ENCODE data around the gene MICAL3. TPM values are rescaled to one million over a fixed set of nuclear protein-coding genes. Genes with fewer than 3 reads are reported as not detected.

MICAL3 gene
- total RNA-seq, 1 experiment from 2014 or later: 47.1 TPM

DNA sequence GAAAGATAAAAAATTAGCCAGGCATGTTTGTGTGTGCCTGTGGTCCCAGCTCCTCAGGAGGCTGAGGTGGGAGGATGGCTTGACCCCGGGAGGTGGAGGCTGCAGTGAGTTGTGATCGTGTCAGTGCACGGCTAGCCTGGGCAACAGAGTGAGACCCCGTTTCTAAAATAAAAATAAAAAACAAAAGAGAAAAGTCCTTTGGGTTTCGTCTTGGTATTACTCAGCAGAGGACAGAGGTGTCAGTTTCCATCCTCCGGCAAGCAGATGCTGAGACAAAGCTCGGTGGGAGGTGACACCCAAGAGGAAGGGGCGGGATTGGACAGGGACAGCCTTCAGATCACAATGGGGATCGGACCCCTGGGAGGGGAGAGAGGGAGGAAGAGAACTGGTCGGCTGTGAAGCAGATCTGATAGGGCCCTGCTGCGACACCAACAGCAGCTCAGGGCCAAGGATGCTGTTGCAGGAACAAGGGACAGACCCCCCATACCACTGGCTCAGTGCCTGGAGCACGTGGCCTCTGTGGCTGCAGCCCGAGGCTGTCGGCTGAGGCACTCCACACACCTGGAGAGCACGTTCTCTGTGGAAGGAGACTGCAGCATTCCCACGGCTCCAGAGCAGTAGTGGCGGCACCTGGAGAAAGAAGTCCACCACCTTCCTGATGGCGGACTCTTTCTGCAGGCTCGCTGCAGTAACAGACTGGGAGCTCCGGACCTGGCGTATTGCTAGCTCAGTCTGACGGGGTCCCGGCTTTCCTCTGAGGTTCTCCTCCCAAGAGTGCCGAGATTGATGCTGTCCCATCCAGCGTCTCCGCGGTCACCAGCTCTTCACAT, 244.9 kb downstream of the MICAL3 start:
- CTCF ChIA-PET: interaction anchor here (0.5 to 0.9 kb wide), 2 partner anchors 36 to 473 kb away, joined by 3 read pairs; no protein-coding TSS in a partner anchor

More for the DNA sequence above, 244.9 kb downstream of the MICAL3 start:
- TF ChIP-seq SIN3A (IDR thresholded peaks at IDR 0.05; ENCODE audit: borderline replicate concordance, insufficient read depth, low read depth, low read length) (no peak), TCF7L2 (IDR thresholded peaks at IDR 0.05; ENCODE audit: low read depth, low read length) (no peak), POLR2AphosphoS5 (IDR thresholded peaks at IDR 0.05; ENCODE audit: low read depth, low read length) (no peak), CTCF (IDR thresholded peaks at IDR 0.05) (no peak), REST (IDR thresholded peaks at IDR 0.05; ENCODE audit: insufficient read depth in 1 of 2, low read depth in 2 of 2, low read length in 1 of 2) (no peak)
- DNase-seq (ENCODE audit: low read depth, low spot score) (no peak), ATAC-seq (no peak)
- Histone ChIP-seq H3K27me3 (ENCODE audit: control insufficient read depth, insufficient read depth, low read length) (no peaks in the 10 kb centered on the region), H3K4me3 (ENCODE audit: low read depth in 2 of 2, low read length in 2 of 2) (no peak overlapping the region), H3K36me3 (ENCODE audit: control insufficient read depth, insufficient read depth, low read length) (no peaks in the 10 kb centered on the region), H3K9me3 (ENCODE audit: control insufficient read depth, insufficient read depth, low read depth, low read length) (no peaks in the 10 kb centered on the region), H3K27ac (ENCODE audit: low read length) (no peak overlapping the region), H3K4me1 (ENCODE audit: control insufficient read depth, insufficient read depth, low read length) (peaks cover 28% of the 10 kb centered on the region)
- intact Hi-C loops (cut with micrococcal nuclease; ENCODE audit: unreplicated experiment) (loop anchor here (5.0 kb wide), 1 partner anchor 37 kb away; no protein-coding TSS in a partner anchor), in situ Hi-C loops (cut with HindIII; ENCODE audit: low pct_unique_long_range_greater_than_20kb, low sequenced_read_pairs) (no loop called here)
- no TSS peak for BruUV-seq (replicated peaks)
- POLR2A ChIA-PET: interaction anchor here (0.6 kb wide), 1 partner anchor 34 kb away, joined by 11 read pairs; no protein-coding TSS in a partner anchor

Data from Panc1 (cell line).